ENCODE data around the gene ZNF275.
"Not testable (repeated sequence)": the region's sequence is repeated elsewhere in the genome, so short reads cannot be mapped to it uniquely, and the experiment has no call there.

Gene ZNF275

DNA sequence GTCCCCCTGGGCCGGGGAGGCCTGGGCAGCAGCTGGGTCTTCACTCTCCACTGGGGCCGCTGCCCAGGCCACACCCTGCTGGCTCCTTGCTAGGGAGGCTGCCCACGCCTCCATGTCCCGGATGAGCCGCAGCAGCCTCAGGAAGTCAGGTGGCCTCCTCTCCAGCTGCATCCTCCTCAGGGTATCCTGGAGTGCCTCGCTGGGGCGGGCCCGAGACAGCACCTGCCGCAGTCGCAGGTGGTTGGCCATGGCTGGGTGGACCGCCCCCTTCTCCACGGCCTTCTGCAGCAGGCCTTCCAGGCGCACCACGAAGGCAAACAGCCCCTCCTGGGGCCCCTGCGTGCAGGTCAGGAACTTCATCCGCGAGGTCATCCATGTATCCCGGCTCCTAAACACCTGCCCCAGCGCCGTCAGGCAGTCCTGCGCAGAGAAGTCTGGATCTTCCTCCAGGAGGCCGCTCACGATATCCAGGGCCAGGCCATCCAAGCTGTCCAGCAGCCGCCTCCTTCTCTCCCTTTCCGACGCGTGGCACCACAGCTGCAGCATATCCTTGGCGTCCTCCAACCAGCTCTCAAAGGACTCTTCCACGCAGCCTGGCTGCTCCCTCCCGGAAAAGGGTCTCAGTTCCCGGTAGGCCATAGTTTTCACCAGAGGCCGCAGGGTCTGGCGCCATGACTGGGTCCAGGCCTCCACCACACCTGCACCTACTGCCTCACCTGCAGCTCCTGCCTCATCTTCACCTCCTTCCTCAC is 14.5 kb upstream of the ZNF275 start:
- DNase-seq (ENCODE audit: low spot score): no peak

GRCh38 chrX:153320047-153320443 is 13.9 kb upstream of the ZNF275 start:
- DNase-seq (ENCODE audit: low spot score): not testable (repeated sequence)

DNA sequence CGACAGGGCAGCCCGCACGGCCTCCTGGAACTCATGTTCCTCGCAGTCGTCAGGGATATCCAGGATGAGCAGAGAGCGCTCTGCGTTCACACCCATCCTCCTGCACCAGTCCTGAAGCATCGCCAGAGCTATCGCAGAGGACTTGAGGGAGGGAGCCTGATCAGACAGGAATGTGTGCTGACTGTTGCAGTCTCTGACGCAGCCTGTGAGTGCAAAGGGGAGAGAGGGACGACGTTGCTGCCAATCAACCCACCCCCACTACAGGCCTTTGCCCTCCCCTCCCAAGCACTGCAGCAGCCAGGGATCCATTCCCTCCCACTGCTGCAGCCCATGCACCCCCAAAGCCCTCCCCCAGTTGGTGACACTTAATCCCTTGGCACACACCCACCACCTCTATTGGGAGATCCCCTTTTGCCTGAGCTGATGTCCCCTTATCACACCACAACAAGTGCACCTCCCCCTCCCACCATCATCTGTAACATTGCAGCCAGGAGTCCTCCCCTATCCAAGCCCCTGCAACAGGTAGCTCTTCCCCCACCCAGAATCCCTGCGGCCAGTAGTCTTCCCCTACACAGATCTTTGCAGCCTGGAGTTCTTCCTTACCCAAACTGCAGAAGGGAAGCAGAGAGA is 13.3 kb upstream of the ZNF275 start:
- DNase-seq (ENCODE audit: low spot score): no peak

DNA sequence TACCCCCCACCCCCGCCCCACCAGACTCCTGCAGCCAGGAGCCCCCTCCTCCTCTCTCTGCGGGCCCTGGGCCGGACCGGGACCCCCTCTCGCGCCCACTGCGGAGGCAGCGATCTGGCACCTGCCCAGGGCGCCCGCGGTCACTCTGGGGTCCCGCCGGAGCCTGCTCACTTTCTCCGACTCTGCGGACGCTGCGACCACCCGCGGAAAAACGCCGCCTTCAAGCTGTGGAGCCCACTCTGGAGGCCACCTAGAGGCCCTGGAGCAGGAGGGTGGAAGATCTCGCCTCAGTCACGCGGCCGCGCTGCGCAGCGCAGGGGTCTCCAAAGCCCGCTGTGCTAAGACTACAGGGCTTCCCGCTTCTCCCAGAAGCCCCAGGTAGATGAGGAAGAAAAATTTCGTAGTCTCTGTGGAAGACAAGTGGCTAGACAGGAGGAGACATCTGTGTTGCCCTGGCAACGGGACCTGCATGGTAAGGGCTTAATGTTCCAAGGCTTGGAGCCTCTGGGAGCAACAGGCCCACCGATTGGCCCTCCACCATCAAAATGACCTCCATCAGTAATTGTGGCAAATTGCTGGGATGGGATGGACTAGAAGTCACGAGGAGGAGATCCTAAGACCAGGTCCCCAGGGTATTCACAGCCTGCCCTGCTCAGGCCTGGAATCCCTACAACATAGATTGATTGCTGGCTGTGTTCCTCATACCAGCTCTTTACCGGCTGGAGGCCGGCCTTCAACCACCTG is 12.4 kb upstream of the ZNF275 start, which contains the start of gene PNMA6F:
PNMA6F (minus strand) TSS at position 387 of the 744 bp plus-strand sequence. CDS start 1,093 bp downstream, outside the sequence.
- no peak for DNase-seq (ENCODE audit: low spot score)

DNA sequence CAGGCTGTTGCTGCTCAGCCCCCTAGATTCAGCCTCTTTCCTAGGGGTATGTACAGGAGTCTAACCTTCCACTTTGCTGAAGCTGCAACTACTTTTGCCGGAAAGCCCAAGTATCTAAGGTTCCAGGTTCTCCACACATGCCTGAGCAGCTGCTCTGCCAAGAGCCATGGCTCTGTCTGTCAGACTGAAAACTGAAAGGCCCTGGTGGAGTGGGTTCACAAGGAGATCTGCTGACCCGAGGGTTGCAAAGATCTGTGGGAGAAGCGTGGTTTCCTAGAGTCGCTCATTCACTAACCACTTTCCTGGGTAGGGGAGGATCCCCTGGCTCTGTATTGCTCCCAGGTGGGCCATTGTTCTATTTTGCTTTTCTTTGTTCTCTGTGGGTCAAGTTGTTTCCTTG is 6.4 kb upstream of the ZNF275 start:
- DNase-seq (ENCODE audit: low spot score): no peak

GRCh38 chrX:153333266-153333665 is 687 bp upstream of the ZNF275 start:
- DNase-seq (ENCODE audit: low spot score): no peak

DNA sequence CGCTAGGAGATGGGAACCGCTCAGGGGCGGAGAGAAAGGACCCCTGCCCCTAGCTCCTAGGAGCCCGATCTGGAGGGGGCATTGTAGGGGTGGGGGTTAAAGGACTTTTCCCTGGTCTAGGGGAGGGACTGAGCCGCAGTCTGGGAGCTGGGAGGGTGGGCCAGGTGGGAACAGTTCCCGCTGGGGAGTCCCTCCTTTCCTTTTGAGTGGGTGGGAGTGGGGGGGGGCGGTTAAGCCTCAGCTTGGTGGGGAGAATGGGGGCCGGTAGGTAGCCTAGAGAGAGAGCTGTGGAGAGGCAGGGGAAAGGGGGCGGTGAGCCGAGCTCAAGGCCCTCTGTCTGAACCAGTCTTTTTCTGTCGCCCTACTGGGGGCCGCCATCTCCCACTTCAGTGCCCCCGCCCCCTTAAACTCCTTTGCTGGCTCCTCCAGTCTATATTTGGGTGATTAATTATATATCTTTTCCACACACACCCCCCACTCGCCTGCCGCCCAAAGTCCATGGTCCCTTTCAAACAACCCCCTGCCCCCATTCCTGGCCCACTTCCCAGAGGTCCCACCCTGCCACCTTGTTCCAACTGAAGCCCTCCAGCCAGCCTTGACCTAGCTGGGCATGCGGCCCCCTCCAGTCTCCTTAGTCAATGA is 822 bp downstream of the ZNF275 start:
- no peak for DNase-seq (ENCODE audit: low spot score)

GRCh38 chrX:153336121-153336894 is 2.4 kb downstream of the ZNF275 start:
- no peak for DNase-seq (ENCODE audit: low spot score)

- DNase-seq (ENCODE audit: low spot score): no peak
Measured at GRCh38 chrX:153336988-153337387, 3.0 kb downstream of the ZNF275 start.

DNA sequence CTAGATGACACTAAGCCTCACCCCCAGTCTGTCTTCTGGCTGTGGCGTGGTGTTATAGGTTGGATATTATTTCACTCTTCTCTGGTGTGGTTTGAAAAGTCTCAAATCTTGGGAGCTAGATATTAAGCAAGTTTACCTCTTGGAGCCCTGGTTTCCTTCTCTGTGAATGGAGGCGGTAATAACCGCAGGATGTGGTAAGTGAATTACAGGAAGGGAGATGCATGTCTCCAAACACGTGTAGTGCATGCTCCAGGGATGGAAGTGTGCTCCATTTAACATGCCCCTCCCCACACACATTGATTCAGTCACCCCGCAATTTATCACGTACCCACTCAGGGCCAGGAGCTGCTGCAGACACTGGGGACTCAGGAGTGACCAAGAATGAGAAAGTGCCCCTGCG is 4.9 kb downstream of the ZNF275 start:
- no peak for DNase-seq (ENCODE audit: low spot score)

DNA sequence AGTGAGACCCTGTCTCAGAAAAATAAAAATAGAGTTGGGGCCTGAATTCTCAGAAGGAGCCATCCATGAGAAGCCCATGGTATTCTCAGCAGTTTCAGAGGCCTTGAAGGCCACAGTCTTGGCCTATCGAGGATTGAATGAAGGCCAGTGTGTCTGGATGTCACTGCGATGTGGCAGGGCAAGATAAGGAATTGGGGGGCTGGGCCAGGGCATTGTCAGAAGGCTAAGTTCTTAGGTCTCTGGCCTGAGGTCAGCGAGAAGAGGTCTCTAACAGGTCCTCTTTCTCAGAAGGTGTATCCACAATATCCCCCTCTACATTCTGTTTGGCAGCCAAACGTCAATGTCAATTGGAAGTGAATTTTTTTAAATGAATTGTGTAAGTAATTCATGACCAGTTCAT is 5.7 kb downstream of the ZNF275 start:
- DNase-seq (ENCODE audit: low spot score): no peak

- no peak for DNase-seq (ENCODE audit: low spot score)
Measured at GRCh38 chrX:153340111-153340510, 6.2 kb downstream of the ZNF275 start.

GRCh38 chrX:153342762-153343558 is 9.0 kb downstream of the ZNF275 start:
- DNase-seq (ENCODE audit: low spot score): no peak

DNA sequence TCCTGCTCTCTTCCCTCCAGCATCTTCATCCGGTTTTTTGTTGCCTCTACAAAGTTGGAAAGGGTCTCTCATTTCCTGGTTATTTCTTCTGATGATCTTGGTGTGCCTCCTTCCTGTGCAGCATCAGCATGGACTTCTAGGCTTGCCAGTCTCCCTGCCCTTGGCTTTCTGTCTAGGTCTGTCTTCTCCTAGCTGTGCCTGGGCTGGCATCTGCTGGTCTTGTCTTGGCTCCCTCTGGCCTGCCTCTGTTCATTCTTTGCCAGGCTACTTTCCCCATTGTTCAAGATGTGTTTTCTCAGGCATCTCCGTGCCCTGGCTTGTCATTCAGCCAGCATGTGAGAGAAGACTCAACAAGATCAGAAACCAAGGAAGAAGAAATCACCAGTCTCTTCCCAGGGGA is 9.7 kb downstream of the ZNF275 start:
- no peak for DNase-seq (ENCODE audit: low spot score)

GRCh38 chrX:153347530-153347929 is 13.6 kb downstream of the ZNF275 start:
- DNase-seq (ENCODE audit: low spot score): no peak

GRCh38 chrX:153348421-153348820 is 14.5 kb downstream of the ZNF275 start:
- no peak for DNase-seq (ENCODE audit: low spot score)

GRCh38 chrX:153349952-153350351 is 16.0 kb downstream of the ZNF275 start:
- no peak for DNase-seq (ENCODE audit: low spot score)

GRCh38 chrX:153351981-153352380 is 18.0 kb downstream of the ZNF275 start:
- no peak for DNase-seq (ENCODE audit: low spot score)

GRCh38 chrX:153352858-153353257 is 18.9 kb downstream of the ZNF275 start:
- no peak for DNase-seq (ENCODE audit: low spot score)

GRCh38 chrX:153353416-153353815 is 19.5 kb downstream of the ZNF275 start:
- DNase-seq (ENCODE audit: low spot score): no peak

GRCh38 chrX:153357877-153358276 is 23.9 kb downstream of the ZNF275 start:
- no peak for DNase-seq (ENCODE audit: low spot score)
